ENCODE measurements around the gene TMEM179.

Gene TMEM179

GRCh38 chr14:104594310-104595046 is 10.1 kb downstream of the TMEM179 start:
- Histone ChIP-seq H3K4me3 (no peak overlapping the region), H3K27me3 (peaks cover 0 to 64% of the 10 kb centered on the region in 2 donors), H3K9me3 (no peaks in the 10 kb centered on the region), H3K4me1 (no peaks in the 10 kb centered on the region), H3K36me3 (no peaks in the 10 kb centered on the region), H3K27ac (no peak overlapping the region)
- no peak for TF ChIP-seq CTCF (IDR thresholded peaks at IDR 0.05)
- DNase-seq: no peak
- intact Hi-C loops (cut with DNase I; ENCODE audit: low total_unique reads): no loop called here

GRCh38 chr14:104593710-104594136 is 10.8 kb downstream of the TMEM179 start:
- no peak for DNase-seq
- H3K4me3 ChIP-seq: no peak overlapping the region
- TF ChIP-seq CTCF (IDR thresholded peaks at IDR 0.05): no peak
- H3K27ac ChIP-seq: no peak overlapping the region
- peaks cover 0 to 57% of the 10 kb centered on the region in 2 donors for H3K27me3 ChIP-seq
- H3K4me1 ChIP-seq: no peaks in the 10 kb centered on the region
- H3K36me3 ChIP-seq: no peaks in the 10 kb centered on the region
- intact Hi-C loops (cut with DNase I; ENCODE audit: low total_unique reads): no loop called here
- no peaks in the 10 kb centered on the region for H3K9me3 ChIP-seq

- no peak for DNase-seq
Measured at GRCh38 chr14:104593241-104593701, 11.3 kb downstream of the TMEM179 start.

GRCh38 chr14:104592785-104593184 is 11.8 kb downstream of the TMEM179 start:
- peaks cover 0 to 48% of the 10 kb centered on the region in 2 donors for H3K27me3 ChIP-seq

More at GRCh38 chr14:104593241-104593701, 11.3 kb downstream of the TMEM179 start:
- Histone ChIP-seq H3K36me3 (no peaks in the 10 kb centered on the region), H3K4me3 (no peak overlapping the region), H3K27me3 (peaks cover 0 to 53% of the 10 kb centered on the region in 2 donors), H3K9me3 (no peaks in the 10 kb centered on the region), H3K27ac (no peak overlapping the region), H3K4me1 (no peaks in the 10 kb centered on the region)
- intact Hi-C loops (cut with DNase I; ENCODE audit: low total_unique reads): no loop called here
- TF ChIP-seq CTCF (IDR thresholded peaks at IDR 0.05): no peak

GRCh38 chr14:104592292-104592672 is 12.3 kb downstream of the TMEM179 start:
- DNase-seq: no peak
- Histone ChIP-seq H3K4me1 (peaks cover 0 to 2% (median under 1%) of the 10 kb centered on the region in 4 donors), H3K9me3 (no peaks in the 10 kb centered on the region), H3K27ac (no peak overlapping the region), H3K27me3 (peaks cover 0 to 43% of the 10 kb centered on the region in 2 donors), H3K36me3 (no peaks in the 10 kb centered on the region), H3K4me3 (no peak overlapping the region)
- intact Hi-C loops (cut with DNase I; ENCODE audit: low total_unique reads): no loop called here
- no peak for TF ChIP-seq CTCF (IDR thresholded peaks at IDR 0.05)

More at GRCh38 chr14:104592785-104593184, 11.8 kb downstream of the TMEM179 start:
- Histone ChIP-seq H3K4me3 (no peak overlapping the region), H3K27ac (no peak overlapping the region), H3K9me3 (no peaks in the 10 kb centered on the region), H3K4me1 (no peaks in the 10 kb centered on the region), H3K36me3 (no peaks in the 10 kb centered on the region)
- DNase-seq: no peak
- TF ChIP-seq CTCF (IDR thresholded peaks at IDR 0.05): no peak
- intact Hi-C loops (cut with DNase I; ENCODE audit: low total_unique reads): no loop called here
